Measurements from ENCODE around the gene UBE2E1.

The UBE2E1 gene

DNA sequence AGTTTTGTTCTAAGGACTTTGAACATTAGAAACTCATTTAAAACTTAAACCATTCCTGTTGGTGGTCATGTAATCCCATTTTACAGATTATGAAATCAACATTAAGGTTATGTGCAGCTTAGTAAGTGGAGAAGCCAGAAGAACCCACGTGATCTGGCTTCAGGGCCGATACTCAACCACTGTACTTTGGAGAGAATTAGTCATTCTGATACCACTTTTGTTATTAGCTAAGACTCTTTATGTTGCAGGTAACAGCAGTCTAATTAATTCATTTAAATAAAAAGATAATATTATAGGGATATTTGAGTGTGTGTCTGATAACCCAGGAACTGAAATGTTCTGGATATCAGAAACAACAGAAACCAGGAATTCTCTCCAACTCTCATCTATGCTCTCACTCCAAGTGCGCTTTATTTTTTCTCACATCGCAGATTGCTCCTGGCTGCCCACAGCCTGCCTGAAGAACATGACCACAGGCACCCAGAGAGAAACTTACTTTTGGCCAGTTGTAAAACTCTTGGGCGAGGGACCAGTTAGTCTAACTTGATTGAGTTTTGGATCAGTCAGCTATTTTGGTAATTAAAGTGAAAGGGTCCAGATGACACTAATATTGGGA is 25.2 kb downstream of the UBE2E1 start:
- DNase-seq (ENCODE audit: low read depth) = peak; percentile 15
- TF ChIP-seq, protein P1, sequence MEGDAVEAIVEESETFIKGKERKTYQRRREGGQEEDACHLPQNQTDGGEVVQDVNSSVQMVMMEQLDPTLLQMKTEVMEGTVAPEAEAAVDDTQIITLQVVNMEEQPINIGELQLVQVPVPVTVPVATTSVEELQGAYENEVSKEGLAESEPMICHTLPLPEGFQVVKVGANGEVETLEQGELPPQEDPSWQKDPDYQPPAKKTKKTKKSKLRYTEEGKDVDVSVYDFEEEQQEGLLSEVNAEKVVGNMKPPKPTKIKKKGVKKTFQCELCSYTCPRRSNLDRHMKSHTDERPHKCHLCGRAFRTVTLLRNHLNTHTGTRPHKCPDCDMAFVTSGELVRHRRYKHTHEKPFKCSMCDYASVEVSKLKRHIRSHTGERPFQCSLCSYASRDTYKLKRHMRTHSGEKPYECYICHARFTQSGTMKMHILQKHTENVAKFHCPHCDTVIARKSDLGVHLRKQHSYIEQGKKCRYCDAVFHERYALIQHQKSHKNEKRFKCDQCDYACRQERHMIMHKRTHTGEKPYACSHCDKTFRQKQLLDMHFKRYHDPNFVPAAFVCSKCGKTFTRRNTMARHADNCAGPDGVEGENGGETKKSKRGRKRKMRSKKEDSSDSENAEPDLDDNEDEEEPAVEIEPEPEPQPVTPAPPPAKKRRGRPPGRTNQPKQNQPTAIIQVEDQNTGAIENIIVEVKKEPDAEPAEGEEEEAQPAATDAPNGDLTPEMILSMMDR (IDR thresholded peaks at IDR 0.05; ENCODE audit: low read depth, low read length) = no peak
- no peak for TF ChIP-seq MYC (IDR thresholded peaks at IDR 0.05; ENCODE audit: low read depth, low read length)
- no peak for TF ChIP-seq POLR2A (IDR thresholded peaks at IDR 0.05; ENCODE audit: extremely low read depth, insufficient read length)
- TF ChIP-seq, protein P2, sequence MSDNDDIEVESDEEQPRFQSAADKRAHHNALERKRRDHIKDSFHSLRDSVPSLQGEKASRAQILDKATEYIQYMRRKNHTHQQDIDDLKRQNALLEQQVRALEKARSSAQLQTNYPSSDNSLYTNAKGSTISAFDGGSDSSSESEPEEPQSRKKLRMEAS (IDR thresholded peaks at IDR 0.05; ENCODE audit: low read depth, low read length) = no peak
- no peak overlapping the region for H3K4me3 ChIP-seq (ENCODE audit: low read depth, low read length)

DNA sequence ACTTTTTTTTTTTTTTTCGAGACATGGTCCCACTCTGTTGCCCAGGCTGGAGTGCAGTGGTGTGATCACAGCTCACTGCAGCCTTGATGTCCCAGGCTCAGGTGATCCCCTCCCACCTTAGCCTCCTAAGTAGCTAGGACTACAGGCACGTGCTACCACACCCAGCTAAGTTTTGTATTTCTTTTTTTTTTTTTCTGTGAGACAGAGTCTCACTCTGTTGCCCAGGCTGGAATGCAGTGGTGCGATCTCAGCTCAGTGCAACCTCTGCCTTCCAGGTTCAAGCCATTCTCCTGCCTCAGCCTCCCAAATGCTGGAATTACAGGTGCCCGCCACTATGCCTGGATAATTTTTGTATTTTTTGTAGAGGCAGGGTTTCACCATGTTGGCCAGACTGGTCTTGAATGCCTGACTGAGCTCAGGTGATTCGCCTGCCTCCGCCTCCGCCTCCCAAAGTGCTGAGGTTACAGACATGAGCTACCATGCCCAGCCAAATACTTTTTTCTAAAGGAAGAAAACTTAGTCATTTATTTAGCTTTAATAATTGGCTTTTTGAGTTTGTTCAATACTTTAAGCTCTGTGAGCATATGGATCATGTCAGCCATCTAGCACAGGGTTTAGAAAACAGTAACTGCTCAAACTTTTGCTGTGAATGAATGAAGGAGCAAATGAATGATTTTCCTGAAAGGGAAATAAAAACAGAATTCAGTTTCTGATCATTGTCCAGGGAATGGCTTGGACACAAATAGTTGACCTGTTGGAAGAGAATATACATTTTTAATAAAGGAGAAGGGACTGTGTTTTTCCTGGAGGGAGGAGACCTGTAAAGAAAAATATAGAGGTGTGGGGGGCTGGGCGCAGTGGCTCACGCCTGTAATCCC is 26.0 kb downstream of the UBE2E1 start:
- TF ChIP-seq, protein P1 (IDR thresholded peaks at IDR 0.05; ENCODE audit: low read depth, low read length) = no peak
- TF ChIP-seq, protein P2 (IDR thresholded peaks at IDR 0.05; ENCODE audit: low read depth, low read length) = no peak
- TF ChIP-seq MYC (IDR thresholded peaks at IDR 0.05; ENCODE audit: low read depth, low read length) (no peak), POLR2A (IDR thresholded peaks at IDR 0.05; ENCODE audit: extremely low read depth, insufficient read length) (no peak)

DNA sequence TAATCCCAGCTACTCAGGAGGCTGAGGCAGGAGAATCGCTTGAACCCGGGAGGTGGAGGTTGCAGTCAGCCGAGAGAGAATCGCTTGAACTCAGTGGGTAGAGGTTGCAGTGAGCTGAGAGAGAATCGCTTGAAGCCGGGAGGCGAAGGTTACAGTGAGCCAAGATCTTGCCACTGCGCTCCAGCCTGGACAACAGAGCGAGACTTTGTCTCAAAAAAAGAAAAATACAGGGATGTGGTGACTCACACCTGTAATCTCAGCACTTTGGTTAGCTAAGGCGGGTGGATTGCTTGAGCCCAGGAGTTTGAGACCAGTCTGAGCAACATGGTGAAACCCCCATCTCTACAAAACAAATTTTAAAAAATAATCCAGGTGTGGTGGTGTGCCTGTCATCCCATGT is 26.8 kb downstream of the UBE2E1 start:
- DNase-seq (ENCODE audit: low read depth) = no peak
- TF ChIP-seq MYC (IDR thresholded peaks at IDR 0.05; ENCODE audit: low read depth, low read length) (no peak), POLR2A (IDR thresholded peaks at IDR 0.05; ENCODE audit: extremely low read depth, insufficient read length) (no peak)
- TF ChIP-seq, protein P1 (IDR thresholded peaks at IDR 0.05; ENCODE audit: low read depth, low read length) = no peak
- TF ChIP-seq, protein P2 (IDR thresholded peaks at IDR 0.05; ENCODE audit: low read depth, low read length) = no peak

More for the DNA sequence above, 26.0 kb downstream of the UBE2E1 start:
- H3K4me3 ChIP-seq (ENCODE audit: low read depth, low read length) = no peak overlapping the region
- no peak for DNase-seq (ENCODE audit: low read depth)

DNA sequence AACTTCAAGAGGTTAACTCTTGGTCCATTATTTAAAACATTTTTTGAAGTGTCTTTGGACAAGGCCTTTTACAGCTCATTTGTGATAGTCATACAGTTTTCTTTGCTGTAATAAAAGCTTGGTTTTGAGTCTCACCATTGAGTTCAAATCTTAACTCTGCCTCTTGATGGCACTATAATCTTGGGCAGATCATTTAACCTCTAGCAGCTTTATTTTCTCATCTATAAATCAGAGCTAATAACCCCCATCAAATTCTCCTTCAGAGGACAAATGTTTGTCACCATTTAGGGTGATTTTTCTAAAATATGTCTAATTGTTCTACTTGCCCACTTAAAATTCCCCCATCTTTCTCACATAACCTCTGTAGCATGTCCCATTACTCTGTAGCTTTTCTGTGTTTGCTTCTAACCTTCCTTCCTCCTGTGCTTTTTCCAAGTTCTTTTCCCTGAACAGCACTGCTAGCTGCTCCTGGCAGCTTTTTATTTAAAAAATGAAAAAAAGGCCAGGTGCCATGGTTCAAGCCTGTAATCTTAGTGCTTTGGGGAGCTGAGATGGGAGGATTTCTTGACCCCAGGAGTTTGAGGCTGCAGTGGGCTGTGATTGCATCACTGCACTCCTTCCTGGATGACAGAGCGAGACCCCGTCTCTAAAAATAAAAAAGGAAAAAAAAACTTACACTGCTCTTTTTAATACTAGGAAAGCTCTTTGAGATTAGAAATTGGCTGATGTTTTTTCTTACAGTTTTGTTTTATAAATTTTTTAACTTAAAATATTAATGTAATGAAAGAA is 28.5 kb downstream of the UBE2E1 start:
- no peak overlapping the region for H3K4me3 ChIP-seq (ENCODE audit: low read depth, low read length)
- TF ChIP-seq MYC (IDR thresholded peaks at IDR 0.05; ENCODE audit: low read depth, low read length) (no peak), POLR2A (IDR thresholded peaks at IDR 0.05; ENCODE audit: extremely low read depth, insufficient read length) (no peak)
- TF ChIP-seq, protein P2 (IDR thresholded peaks at IDR 0.05; ENCODE audit: low read depth, low read length) = no peak
- TF ChIP-seq, protein P1 (IDR thresholded peaks at IDR 0.05; ENCODE audit: low read depth, low read length) = no peak
- DNase-seq (ENCODE audit: low read depth) = peak; percentile 51

More for the DNA sequence above, 26.8 kb downstream of the UBE2E1 start:
- H3K4me3 ChIP-seq (ENCODE audit: low read depth, low read length) = no peak overlapping the region

DNA sequence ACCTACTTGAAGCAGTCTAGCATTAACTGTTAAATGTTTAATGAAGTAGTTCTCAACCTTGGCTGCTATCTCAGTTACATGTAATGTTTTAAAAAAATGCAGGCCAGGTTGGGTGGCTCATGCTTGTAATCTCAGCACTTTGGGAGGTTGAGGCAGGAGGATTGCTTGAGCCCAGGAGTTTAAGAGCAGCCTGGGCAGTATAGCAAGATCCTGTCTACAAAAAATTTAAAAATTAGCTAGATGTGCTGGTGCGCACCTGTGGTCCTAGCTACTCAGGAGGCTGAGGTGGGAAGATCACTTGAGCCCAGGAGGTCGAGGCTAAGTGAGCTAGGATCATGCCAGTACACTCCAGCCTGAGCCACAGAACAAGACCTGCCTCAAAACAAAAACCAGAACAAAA is 29.3 kb downstream of the UBE2E1 start:
- no peak for DNase-seq (ENCODE audit: low read depth)
- no peak for TF ChIP-seq MYC (IDR thresholded peaks at IDR 0.05; ENCODE audit: low read depth, low read length)
- H3K4me3 ChIP-seq (ENCODE audit: low read depth, low read length) = no peak overlapping the region

All from NB4 (cell line).